Measurements from ENCODE around the gene XRCC4. TPM values are rescaled to one million over a fixed set of nuclear protein-coding genes. Genes with fewer than 3 reads are reported as not detected.

The XRCC4 gene
- total RNA-seq, 3 donors from 2014 or later: 7.6 to 8.8 (median 8.7) TPM

DNA sequence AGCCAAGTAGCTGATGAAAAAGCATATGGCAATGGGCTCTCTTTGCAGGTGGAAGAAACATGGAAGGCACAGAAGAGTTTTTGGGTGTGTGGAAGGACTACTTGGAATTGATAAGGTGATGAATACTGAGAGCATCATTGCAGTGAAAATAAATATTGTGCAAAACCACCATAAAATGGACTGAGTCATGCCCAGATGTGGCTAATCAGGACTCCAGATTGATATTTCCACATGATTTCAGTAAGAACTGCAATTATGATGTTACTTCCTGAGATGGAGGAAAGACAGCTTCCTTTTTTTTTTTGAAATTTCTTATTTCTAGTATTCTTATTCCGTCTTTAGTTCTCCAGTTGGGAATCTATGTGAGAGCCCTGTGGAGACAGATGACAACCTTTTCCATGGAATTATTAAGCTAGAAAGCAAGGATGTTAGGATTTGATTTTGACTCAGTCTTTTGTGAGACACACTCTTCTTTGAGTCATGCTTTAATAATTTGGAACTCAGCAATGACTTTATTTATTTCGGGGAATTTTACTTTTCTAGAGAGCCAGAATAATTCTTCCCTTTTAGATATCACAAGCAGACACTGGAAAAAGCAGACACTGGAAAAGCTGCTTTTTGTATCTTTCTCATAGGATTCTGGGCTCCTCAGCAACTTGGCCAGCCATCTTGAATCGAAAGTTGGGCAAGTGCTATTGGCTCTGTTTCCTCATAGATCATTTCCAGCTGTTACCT, 300.0 kb downstream of the XRCC4 start:
- no peak for ATAC-seq
- Mint-ChIP-seq H3K36me3 (ENCODE audit: insufficient read depth) (no peaks in the 10 kb centered on the region), H3K9me3 (no peaks in the 10 kb centered on the region), H3K27me3 (ENCODE audit: low read depth) (no peaks in the 10 kb centered on the region), H3K4me3 (no peak overlapping the region), H3K4me1 (ENCODE audit: low read depth) (no peaks in the 10 kb centered on the region)
- DNase-seq: no peak

DNA sequence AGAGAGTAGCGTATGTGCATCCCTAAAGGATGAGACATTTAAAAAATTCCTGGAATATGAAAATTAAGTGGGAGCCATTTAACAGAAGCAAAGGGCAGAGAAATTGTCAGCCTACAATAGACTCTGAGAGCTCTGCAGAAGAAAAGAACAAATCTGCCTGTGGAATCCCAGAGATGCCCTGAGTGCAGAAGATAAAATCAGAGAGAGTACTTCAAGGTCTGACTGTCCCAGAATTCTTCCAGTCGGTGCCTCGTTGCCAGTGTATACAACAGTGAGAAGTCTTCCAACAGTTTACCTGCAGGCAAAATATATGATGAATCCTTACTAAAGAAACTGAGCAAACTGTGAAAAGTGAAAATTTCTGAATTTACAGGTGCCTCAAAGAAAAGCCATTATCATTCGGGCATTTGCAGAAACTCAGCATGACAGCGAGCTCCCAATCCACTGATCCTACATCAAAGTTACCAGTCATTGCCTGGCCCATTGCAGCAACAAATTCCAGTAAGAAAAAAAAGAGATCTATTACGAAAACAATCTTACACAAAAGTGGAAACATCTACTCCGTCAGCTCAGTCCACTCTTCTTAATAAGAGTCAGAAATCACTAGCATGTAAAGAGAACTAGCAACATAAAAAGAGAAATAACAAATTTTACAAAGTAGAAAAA, 301.4 kb downstream of the XRCC4 start:
- H3K27me3 Mint-ChIP-seq (ENCODE audit: low read depth): no peaks in the 10 kb centered on the region
- H3K36me3 Mint-ChIP-seq (ENCODE audit: insufficient read depth): no peaks in the 10 kb centered on the region
- no peaks in the 10 kb centered on the region for H3K9me3 Mint-ChIP-seq
- no peaks in the 10 kb centered on the region for H3K4me1 Mint-ChIP-seq (ENCODE audit: low read depth)
- DNase-seq (no peak), ATAC-seq (no peak)
- no peak overlapping the region for H3K4me3 Mint-ChIP-seq

DNA sequence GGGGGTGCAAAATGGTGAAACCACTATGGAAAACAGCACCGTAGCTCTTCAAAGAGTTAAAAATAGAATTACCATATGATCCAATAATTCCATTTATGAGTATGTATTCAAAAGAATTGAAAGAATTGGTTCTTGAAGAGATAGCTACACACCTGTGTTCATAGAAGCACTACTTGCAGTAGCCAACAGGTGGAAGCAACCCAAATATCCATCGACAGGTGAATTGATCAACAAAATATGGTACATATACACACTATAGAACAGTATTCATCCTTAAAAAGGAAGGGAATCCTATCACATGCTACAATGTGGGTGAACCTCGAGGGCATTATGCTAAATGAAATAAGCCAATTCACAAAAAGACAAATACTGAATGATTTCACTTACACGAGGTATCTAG, 308.5 kb downstream of the XRCC4 start:
- Mint-ChIP-seq H3K4me3 (no peak overlapping the region), H3K27me3 (ENCODE audit: low read depth) (no peaks in the 10 kb centered on the region), H3K4me1 (ENCODE audit: low read depth) (no peaks in the 10 kb centered on the region), H3K9me3 (no peaks in the 10 kb centered on the region), H3K36me3 (ENCODE audit: insufficient read depth) (no peaks in the 10 kb centered on the region)
- no peak for ATAC-seq
- DNase-seq: no peak

DNA sequence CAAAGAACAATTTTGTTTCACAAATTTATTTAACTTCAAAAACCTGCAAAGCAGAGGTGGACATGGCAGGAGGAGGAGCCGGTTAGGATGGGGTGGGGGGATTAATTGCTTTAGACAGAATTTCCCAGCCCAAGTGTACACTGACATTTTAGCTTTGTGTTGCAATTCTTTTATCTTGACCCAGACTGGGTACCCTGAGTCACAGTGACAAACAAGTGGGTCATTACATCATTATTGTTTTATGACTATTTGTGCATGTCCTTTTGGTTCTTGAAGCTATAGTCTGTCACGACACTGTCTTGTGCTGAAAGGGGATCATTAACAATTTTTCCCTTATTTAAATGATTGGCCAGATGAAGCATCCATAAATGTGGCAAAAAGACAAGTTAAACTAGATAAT, 309.7 kb downstream of the XRCC4 start:
- Mint-ChIP-seq H3K27me3 (ENCODE audit: low read depth) (no peaks in the 10 kb centered on the region), H3K9me3 (no peaks in the 10 kb centered on the region), H3K36me3 (ENCODE audit: insufficient read depth) (no peaks in the 10 kb centered on the region), H3K4me3 (no peak overlapping the region), H3K4me1 (ENCODE audit: low read depth) (no peaks in the 10 kb centered on the region)
- no peak for ATAC-seq
- DNase-seq: no peak

DNA sequence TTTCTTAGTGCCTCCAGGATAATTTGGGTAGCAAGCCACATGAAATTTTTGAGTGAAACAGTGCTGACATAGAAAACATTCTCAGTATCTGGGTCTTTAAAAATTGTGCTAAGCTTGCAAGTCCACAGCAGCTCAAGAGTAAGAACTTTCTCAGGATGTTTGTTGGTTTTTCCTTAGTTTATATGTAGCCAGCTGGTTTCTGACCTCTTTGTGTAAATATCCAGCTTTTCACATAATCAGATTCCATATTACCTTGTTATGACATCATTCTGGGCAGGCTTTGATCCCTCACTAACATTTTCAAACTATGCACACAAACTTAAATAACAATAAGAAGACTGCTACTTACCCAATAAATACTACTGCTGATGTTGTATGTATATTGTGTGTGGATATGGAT, 311.3 kb downstream of the XRCC4 start:
- Mint-ChIP-seq H3K4me1 (ENCODE audit: low read depth) (no peaks in the 10 kb centered on the region), H3K9me3 (no peaks in the 10 kb centered on the region), H3K36me3 (ENCODE audit: insufficient read depth) (no peaks in the 10 kb centered on the region), H3K4me3 (no peak overlapping the region), H3K27me3 (ENCODE audit: low read depth) (no peaks in the 10 kb centered on the region)
- no peak for DNase-seq
- no peak for ATAC-seq

DNA sequence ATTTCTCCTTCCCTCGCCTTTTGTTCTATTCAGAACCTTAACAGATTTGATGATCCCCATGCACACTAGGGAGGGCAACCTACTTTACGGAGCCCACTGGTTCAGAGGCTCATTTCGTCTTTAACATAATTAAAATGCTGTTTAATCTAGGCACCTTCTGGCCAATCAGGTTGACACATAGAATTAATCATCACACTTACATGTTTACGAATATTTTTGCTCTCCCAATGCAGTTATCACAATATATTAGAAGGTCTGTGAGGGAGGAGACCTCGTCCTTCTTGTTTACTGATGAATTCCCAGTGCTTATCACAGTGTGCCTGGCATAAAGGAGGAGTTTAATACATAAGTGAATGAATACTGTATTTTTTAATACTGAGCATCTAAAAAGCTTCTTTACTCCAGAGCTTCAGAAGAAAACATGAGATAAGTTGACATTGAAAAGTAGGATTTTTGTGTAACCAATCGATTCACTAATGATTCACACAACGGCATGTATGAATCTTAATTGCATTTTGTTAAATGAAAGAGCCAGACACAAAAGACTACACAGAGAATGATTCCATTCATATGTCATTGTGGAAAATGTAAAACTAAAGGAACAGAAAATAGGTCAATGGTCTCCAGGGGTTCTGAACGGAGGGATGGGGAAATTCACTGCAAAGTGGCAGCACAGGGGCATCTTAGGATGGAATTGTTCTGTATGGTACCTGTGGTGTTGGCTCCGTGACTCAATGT, 315.6 kb downstream of the XRCC4 start:
- ATAC-seq (no peak), DNase-seq (no peak)
- Mint-ChIP-seq H3K27me3 (ENCODE audit: low read depth) (no peaks in the 10 kb centered on the region), H3K36me3 (ENCODE audit: insufficient read depth) (no peaks in the 10 kb centered on the region), H3K9me3 (no peaks in the 10 kb centered on the region), H3K4me1 (ENCODE audit: low read depth) (no peaks in the 10 kb centered on the region), H3K4me3 (no peak overlapping the region)

DNA sequence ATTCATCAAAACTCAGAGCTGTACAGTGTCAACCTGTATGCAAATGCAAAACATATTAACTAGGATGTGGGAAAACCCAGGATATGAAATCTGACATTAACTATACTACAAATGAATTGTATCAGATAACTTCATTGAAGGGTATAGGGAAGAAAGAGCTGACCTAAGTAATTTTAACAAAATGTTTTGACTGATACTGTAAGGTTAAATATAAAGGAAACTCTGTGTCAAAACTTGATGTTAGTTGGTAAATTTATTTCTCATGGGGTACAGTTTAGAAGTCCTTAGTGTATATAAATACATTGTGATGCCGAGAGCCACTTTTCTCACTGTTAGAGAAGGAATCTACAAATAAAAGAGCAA, 316.1 kb downstream of the XRCC4 start:
- ATAC-seq (no peak), DNase-seq (no peak)
- no peaks in the 10 kb centered on the region for H3K4me1 Mint-ChIP-seq (ENCODE audit: low read depth)
- no peaks in the 10 kb centered on the region for H3K36me3 Mint-ChIP-seq (ENCODE audit: insufficient read depth)
- no peaks in the 10 kb centered on the region for H3K27me3 Mint-ChIP-seq (ENCODE audit: low read depth)
- H3K4me3 Mint-ChIP-seq: no peak overlapping the region
- H3K9me3 Mint-ChIP-seq: no peaks in the 10 kb centered on the region

DNA sequence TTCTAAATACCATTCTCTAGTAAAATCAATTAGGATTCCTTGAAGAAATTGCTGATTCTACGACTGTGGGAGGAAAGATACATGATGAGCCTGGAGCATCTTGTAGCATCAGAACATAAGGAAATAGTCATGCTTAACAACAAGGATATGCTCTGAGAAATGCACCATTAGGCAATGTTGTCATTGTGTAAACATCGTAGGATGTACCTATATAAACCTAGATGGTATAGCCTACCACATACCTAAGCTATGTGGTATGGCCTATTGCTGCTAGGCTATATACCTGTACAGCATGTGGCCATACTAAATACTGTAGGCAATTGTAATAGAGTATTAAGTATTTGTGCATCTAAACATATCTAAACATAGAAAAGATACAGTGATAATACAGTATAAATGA, 316.8 kb downstream of the XRCC4 start:
- Mint-ChIP-seq H3K4me1 (ENCODE audit: low read depth) (no peaks in the 10 kb centered on the region), H3K27me3 (ENCODE audit: low read depth) (no peaks in the 10 kb centered on the region), H3K4me3 (no peak overlapping the region), H3K9me3 (no peaks in the 10 kb centered on the region), H3K36me3 (ENCODE audit: insufficient read depth) (no peaks in the 10 kb centered on the region)
- DNase-seq: no peak
- no peak for ATAC-seq

DNA sequence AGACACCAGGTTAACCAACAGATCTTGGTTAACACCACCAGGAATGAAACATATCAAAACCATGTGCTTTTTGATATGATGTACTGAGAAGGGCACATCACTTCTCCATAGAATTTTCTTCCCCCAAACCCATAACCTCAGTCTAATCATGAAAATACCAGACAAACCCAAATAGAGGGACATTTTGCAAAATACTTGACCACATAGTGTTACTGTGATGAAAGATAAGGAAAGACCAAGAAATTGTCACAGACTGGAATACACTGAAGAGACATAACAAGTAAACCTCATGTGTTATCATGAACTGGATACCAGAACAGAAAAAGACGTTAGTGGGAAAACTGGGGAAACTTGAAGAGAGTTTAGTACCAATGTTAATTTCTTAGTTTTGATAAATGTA, 319.3 kb downstream of the XRCC4 start:
- Mint-ChIP-seq H3K36me3 (ENCODE audit: insufficient read depth) (no peaks in the 10 kb centered on the region), H3K4me3 (no peak overlapping the region), H3K4me1 (ENCODE audit: low read depth) (no peaks in the 10 kb centered on the region), H3K27me3 (ENCODE audit: low read depth) (no peaks in the 10 kb centered on the region), H3K9me3 (no peaks in the 10 kb centered on the region)
- ATAC-seq (no peak), DNase-seq (no peak)

DNA sequence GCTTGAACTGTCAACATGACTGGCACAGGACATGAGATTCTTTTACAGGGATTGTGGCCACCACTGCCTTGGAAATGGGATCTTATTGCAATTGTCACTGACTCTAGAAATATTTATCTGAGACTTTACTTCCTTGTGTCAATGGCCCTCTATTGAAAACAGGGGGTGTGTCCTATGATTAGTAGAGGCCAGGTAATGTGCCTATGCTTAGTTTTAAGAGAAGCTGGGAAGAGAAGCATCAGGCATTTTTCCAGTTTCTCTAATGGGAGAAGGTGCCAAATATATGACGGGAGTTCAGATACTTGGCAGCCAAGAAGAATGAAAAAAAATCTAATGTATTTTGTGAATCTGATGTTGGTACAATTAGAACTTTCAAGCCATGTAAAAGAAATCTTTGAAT, 320.3 kb downstream of the XRCC4 start:
- Mint-ChIP-seq H3K36me3 (ENCODE audit: insufficient read depth) (no peaks in the 10 kb centered on the region), H3K27me3 (ENCODE audit: low read depth) (no peaks in the 10 kb centered on the region), H3K9me3 (no peaks in the 10 kb centered on the region), H3K4me1 (ENCODE audit: low read depth) (no peaks in the 10 kb centered on the region), H3K4me3 (no peak overlapping the region)
- no peak for DNase-seq
- ATAC-seq: no peak

DNA sequence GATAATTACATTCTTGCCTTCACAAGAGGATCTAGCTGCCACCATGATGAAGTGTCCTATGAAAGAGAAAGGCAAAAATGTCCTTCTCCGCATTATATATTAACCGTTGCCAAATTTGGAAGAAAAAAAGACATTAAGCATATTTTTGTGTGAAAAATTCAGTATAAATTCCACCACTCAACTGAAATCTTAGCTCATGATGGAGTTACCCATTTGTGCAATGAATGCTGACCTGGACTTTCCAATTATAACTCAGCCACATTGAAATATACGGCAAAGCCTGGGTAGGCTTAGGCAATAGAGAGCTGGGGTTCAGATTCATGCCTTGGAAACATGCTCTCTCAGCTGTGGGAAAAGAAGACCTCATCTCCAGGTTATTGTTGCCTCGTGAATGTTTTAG, 322.9 kb downstream of the XRCC4 start:
- ATAC-seq: no peak
- no peaks in the 10 kb centered on the region for H3K27me3 Mint-ChIP-seq (ENCODE audit: low read depth)
- H3K36me3 Mint-ChIP-seq (ENCODE audit: insufficient read depth): no peaks in the 10 kb centered on the region
- H3K4me3 Mint-ChIP-seq: no peak overlapping the region
- H3K4me1 Mint-ChIP-seq (ENCODE audit: low read depth): no peaks in the 10 kb centered on the region
- no peak for DNase-seq
- H3K9me3 Mint-ChIP-seq: no peaks in the 10 kb centered on the region

DNA sequence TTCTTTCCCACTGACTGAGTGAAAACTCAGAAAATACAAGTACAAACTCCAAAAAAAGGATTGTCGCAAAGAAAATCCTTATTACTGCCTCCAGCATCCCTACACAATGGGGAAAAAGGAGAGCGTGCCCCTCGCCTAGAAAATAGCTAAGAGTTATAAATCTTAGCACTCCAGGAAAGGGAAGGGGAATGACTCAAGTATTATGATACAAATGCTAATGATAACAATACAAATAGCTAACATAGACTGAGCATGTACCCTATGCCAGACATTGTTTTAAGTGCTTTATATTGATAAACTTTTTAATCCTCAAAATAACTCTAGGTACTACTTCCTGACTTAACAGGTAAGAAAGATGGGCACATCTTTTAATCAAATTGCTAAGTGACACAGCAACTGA, 323.4 kb downstream of the XRCC4 start:
- DNase-seq: no peak
- ATAC-seq: no peak
- Mint-ChIP-seq H3K36me3 (ENCODE audit: insufficient read depth) (no peaks in the 10 kb centered on the region), H3K4me3 (no peak overlapping the region), H3K4me1 (ENCODE audit: low read depth) (no peaks in the 10 kb centered on the region), H3K9me3 (no peaks in the 10 kb centered on the region), H3K27me3 (ENCODE audit: low read depth) (no peaks in the 10 kb centered on the region)

DNA sequence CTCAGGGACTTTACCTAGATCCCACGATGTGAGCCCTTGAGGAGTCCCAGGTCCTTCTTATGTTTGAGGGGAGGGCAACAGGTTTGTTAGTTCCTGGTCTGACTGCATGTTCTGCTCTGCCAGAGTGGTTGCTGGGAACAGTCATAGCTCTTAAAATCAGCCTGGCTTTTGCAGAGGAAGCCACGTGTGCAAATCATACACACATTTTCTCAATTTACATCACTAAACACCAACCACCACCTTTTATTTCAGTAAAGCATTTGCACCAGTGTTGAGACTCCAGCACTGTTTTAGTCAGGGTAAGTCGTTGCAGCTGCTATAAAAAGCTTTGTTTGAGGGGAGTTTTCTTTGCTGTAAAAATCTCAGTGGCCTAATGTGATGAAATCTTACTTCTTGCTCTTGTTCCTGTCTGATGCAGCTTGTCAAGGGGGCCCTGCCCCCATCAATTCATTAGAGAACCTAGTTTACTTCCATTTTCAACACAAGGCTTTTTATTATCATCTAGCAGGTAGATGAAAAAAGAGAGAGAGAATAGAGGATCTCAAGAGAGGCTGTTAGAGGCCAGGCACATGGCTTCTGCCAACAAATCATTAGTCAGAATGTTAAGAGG, 323.9 kb downstream of the XRCC4 start:
- Mint-ChIP-seq H3K36me3 (ENCODE audit: insufficient read depth) (no peaks in the 10 kb centered on the region), H3K4me3 (no peak overlapping the region), H3K4me1 (ENCODE audit: low read depth) (no peaks in the 10 kb centered on the region), H3K27me3 (ENCODE audit: low read depth) (no peaks in the 10 kb centered on the region), H3K9me3 (no peaks in the 10 kb centered on the region)
- ATAC-seq (no peak), DNase-seq (no peak)

DNA sequence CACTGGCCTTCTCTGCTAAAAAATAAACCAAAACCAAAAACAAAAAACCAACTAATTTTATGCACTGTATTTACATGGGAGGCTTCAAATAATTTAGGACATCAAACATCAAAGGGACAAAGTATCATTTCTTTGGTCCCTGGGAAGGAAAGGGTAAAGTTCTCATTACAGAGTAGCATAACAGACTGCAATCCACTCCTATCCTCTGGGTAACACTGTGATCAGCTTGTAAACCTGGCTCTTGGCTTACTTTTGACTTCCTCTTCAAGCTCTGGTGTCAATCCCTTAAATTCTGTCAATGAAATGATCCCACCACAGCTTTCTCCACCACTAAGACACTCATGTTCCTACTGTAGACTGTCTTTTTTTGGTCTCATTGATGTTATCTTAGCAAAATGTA, 324.4 kb downstream of the XRCC4 start:
- no peak for DNase-seq
- Mint-ChIP-seq H3K36me3 (ENCODE audit: insufficient read depth) (no peaks in the 10 kb centered on the region), H3K9me3 (no peaks in the 10 kb centered on the region), H3K4me3 (no peak overlapping the region), H3K27me3 (ENCODE audit: low read depth) (no peaks in the 10 kb centered on the region), H3K4me1 (ENCODE audit: low read depth) (no peaks in the 10 kb centered on the region)
- ATAC-seq: no peak

Measured in activated T-cell treated with anti-CD3 and anti-CD28 coated beads, Interleukin-2, amount 50 U/mL, for 4 hours (primary cell).